GM18517 (cell line): ENCODE results near the gene C6orf62.
A peak's percentile ranks its signal among the peaks of the same experiment; 100 is the strongest.
"Not testable (repeated sequence)": the region's sequence is repeated elsewhere in the genome, so short reads cannot be mapped to it uniquely, and the experiment has no call there.

Source experiments
- ATAC-seq: cut with Tn5 transposase; IDR thresholded peaks from one replicate; pipeline ENCODE4 v1.9.1; 2021; ENCODE audit warnings: mild to moderate bottlenecking, moderate library complexity; ENCODE audit not compliant: unreplicated experiment

The C6orf62 gene

GRCh38 chr6:24668997-24669361 lies 50.0 kb downstream of the C6orf62 start:
- no peak for ATAC-seq

DNA sequence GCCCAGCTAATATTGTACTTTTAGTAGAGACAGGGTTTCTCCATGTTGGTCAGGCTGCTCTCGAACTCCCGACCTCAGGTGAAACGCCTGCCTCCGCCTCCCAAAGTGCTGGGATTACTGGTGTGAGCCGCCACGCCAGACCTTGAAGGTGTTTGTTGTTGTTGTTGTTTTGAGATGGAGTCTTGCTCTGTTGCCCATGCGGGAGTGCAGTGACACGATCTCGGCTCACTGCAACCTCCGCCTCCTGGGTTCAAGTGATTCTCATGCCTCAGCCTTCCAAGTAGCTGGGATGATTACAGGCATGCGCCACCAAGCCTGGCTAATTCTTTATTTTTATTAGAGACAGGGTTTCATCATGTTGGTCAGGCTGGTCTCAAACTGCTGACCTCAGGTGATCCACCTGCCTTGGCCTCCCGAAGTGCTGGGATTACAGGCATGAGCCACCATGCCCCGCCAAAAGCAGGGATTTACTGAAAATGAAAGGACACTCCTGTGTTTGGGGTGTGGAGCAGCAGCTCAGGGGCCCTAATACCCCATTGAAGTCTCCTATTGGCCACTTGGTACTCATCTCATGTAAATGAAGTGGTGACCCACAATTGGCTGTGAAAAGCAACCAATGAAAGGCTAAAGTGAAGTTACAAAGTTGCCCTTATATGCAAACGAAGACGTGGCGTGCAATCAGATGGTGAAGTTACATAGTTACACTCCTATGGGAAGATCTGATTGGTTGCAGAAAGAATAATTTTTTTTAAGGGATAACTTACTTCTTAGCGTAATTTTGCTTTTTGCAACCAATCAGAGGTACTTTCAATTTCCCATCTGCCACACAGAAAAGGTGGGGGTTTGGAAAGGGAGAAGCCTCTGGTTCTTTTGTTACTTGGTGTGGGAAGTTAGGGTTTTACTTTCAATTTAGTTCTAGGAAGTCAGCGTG lies 50.6 kb downstream of the C6orf62 start:
- ATAC-seq, result not testable (repeated sequence)

GRCh38 chr6:24667378-24667803 lies 51.6 kb downstream of the C6orf62 start:
- peak; percentile 6 for ATAC-seq

- peak; percentile 88 for ATAC-seq
Observed at GRCh38 chr6:24666641-24667377, 52.1 kb downstream of the C6orf62 start, which contains the start of the genes ACOT13 and TDP2. TSS of gene ACOT13 (plus strand) at chr6:24667077. CDS start at chr6:24667264, 187 bp downstream. TSS of gene TDP2 (minus strand) at chr6:24666899. CDS start at chr6:24666862, 37 bp downstream.

DNA sequence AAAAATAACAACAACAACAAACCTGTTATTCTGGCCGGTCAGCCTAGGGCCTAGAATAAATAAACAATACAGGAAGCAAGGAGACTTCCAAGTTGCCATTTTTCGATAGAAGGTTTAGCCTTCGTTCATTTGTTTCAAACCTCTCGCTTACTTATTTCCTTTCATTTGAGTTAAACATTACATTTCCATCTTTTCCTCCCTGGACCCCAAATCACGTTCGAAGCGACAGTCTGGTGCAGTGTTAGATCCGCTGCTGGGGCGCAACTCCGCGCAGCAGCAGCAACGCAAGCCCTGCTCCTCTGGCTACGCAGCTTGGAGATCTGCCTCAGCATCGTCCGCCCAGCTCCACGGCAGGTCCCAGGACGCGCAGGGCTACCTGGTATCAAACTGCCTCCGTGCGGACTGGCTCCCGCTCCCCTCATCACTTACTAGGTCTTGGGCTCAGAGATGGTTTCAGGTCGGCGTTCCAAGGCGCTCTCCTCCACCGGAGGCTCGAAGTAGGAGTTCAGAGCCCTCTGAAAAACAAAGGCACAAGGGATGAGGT lies 52.8 kb downstream of the C6orf62 start:
- ATAC-seq, result peak; percentile 45

- no peak for ATAC-seq
Observed at GRCh38 chr6:24664046-24664987, 54.6 kb downstream of the C6orf62 start.

- no peak for ATAC-seq
Observed at GRCh38 chr6:24663189-24663588, 55.8 kb downstream of the C6orf62 start.

DNA sequence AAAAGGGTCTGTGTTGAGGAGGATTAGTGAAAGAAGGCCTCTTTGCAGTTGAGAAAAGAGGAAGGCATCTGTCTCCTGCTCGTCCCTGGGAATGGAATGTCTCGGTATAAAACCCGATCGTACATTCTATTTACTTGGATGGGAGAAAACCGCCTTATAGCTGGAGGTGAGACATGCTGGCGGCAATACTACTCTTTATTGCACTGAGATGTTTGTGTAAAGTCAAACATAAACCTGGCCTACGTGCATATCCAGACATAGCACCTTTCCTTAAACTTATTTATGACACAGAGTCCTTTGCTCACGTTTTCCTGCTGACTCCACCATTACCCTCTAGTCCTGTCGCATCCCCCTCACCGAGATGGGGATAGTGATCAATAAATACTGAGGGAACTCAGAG lies 56.7 kb downstream of the C6orf62 start:
- ATAC-seq, result no peak

DNA sequence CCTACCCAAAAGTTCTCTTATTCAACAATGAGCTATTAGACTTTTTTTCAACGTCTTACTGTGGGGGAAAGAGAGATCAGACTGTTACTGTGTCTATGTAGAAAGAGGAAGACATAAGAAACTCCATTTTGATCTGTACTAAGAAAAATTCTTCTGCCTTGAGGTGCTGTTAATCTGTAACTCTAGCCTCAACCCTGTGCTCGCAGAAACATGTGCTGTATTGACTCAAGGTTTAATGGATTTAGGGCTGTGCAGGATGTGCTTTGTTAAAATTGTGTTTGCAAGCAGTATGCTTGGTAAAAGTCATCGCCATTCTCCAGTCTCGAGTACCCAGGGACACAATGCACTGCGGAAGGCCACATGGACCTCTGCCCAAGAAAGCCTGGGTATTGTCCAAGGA lies 57.2 kb downstream of the C6orf62 start:
- not testable (repeated sequence) for ATAC-seq

DNA sequence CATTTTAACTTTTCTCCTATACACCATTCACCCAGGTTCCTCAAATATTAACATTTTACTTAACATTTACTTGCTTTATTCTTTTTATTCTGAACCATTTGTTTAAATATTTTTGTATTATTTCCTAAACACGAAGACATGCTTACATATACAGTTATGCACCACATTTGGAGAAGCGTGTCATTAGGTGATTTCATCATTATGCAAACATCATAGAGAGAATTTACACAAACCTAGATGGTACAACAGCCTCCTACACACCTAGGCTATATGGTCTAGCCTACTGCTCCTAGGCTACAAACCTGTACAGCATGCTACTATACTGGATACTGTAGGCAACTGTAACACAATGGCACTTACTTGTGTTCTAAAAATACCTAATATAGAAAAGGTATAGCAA lies 58.8 kb downstream of the C6orf62 start:
- ATAC-seq, result no peak

DNA sequence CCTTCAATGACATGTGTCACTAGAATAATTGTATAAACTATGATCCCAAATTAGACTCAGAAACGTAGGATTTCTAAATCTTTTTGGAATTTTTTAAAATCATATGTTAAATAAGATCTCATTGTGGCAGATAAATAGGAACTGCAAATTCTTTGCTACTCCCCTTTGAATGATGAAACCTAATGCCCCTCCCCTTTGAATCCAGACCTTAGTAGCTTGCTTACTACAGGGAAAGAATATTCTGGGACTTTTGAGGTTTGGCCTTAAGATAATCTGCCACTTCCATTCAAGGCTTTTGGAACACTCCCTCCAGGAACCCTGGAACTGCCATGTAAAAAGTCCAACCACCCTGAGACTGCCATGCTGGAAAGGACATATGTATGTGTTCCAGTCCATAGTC lies 59.4 kb downstream of the C6orf62 start:
- no peak for ATAC-seq

DNA sequence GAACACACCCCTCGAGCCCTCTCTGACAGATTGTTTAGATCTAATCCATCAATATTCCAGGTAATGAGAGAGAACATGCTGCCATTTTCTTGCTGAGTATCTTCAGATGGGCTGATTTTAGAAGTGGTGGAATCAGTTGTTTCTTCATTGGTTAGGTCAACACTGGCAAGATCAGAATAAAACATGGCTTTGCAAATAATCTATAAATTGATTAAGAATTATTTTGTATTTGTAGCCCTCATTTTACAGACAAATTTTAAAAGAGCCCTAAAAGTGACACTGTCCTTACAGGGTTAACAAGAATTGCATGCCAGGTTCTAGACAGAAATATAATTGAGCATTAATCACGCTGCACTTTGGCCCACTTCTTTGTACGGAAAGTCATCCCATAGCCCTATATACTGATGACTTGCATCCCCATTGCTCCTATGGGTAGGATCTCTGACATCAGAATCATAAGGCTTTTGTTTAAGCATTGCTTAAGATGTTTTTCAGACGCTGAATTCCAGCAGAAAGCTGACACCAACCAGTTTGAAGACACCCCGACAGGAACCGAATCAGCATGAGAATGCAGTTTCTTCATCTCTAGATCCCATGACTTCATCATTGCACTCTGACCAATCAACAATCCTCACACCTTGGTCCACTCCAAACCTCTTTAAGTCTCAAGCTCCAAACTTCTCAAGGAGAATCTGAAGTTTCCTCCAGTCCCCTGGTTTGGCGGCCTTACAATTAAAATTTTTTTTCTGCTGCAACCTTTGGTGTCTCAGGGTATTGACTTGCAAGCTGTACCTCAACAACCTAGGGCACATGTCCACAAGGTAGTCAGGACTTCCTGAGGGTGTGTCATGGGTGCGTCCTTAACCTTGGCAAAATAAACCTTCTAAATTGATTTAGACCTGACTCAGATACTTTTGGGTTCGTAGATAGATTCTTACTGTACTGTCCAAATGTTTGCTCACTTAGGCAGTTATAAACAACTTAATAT lies 60.1 kb downstream of the C6orf62 start:
- no peak for ATAC-seq

- no peak for ATAC-seq
Observed at GRCh38 chr6:24655215-24655614, 63.7 kb downstream of the C6orf62 start.
